Muscle layer of duodenum (tissue), 2 donors: Measurements from ENCODE around the gene PTPN21.

Experiments used
- H3K27ac ChIP-seq: one replicate; pipeline ENCODE4 v1.7.0; 2013; ENCODE audit warnings: mild to moderate bottlenecking, low read length
- H3K27me3 ChIP-seq: one replicate; pipeline ENCODE4 v1.7.0; 2013; ENCODE audit warnings: low read depth, mild to moderate bottlenecking, control low read depth, low read length
- H3K36me3 ChIP-seq, 2 donors: one replicate each; pipeline ENCODE4 v1.7.0; 2013; ENCODE audit warnings: low read length in 2 of 2, control low read depth in 1 of 2, mild to moderate bottlenecking in 1 of 2; ENCODE audit not compliant: insufficient read depth in 2 of 2, control insufficient read depth in 1 of 2
- H3K4me1 ChIP-seq, 2 donors: one replicate each; pipeline ENCODE4 v1.7.0; 2013; ENCODE audit warnings: low read length in 2 of 2, mild to moderate bottlenecking in 2 of 2, control low read depth in 1 of 2, moderate library complexity in 1 of 2; ENCODE audit not compliant: insufficient read depth in 2 of 2, control insufficient read depth in 1 of 2
- H3K4me3 ChIP-seq, 2 donors: one replicate each; pipeline ENCODE4 v1.7.0; 2013; ENCODE audit warnings: low read length in 2 of 2, low read depth in 1 of 2, mild to moderate bottlenecking in 1 of 2
- H3K9me3 ChIP-seq, 2 donors: one replicate each; pipeline ENCODE4 v1.7.0; 2013; ENCODE audit warnings: low read length in 2 of 2, control low read depth in 1 of 2, mild to moderate bottlenecking in 1 of 2; ENCODE audit not compliant: control insufficient read depth in 1 of 2
- donor health status: healthy.

Gene PTPN21

GRCh38 chr14:88551980-88552431 lies 2.8 kb downstream of the PTPN21 start:
- peaks cover 16 to 20% of the 10 kb centered on the region in 2 donors for H3K36me3 ChIP-seq
- H3K9me3 ChIP-seq = no peaks in the 10 kb centered on the region
- no peaks in the 10 kb centered on the region for H3K27me3 ChIP-seq
- peak overlapping the region; percentile 91 to 94 for H3K4me3 ChIP-seq
- H3K27ac ChIP-seq = peak overlapping the region; percentile 74
- peaks cover 26 to 27% of the 10 kb centered on the region in 2 donors for H3K4me1 ChIP-seq

- H3K9me3 ChIP-seq = no peaks in the 10 kb centered on the region
- peaks cover 16 to 24% of the 10 kb centered on the region in 2 donors for H3K36me3 ChIP-seq
- peak overlapping the region; percentile 78 for H3K27ac ChIP-seq
- peak overlapping the region; percentile 91 to 94 for H3K4me3 ChIP-seq
- no peaks in the 10 kb centered on the region for H3K27me3 ChIP-seq
- peaks cover 26 to 27% of the 10 kb centered on the region in 2 donors for H3K4me1 ChIP-seq
Measured at GRCh38 chr14:88551094-88551870, 3.5 kb downstream of the PTPN21 start.

- Histone ChIP-seq H3K36me3 (peaks cover 22 to 26% of the 10 kb centered on the region in 2 donors), H3K4me1 (peaks cover 22 to 27% of the 10 kb centered on the region in 2 donors), H3K27me3 (no peaks in the 10 kb centered on the region), H3K27ac (no peak overlapping the region), H3K9me3 (no peaks in the 10 kb centered on the region), H3K4me3 (peak overlapping the region in 1 of 2 donors; percentile 91)
Measured at GRCh38 chr14:88550078-88550477, 4.7 kb downstream of the PTPN21 start.

GRCh38 chr14:88547386-88547780 lies 7.4 kb downstream of the PTPN21 start:
- Histone ChIP-seq H3K4me3 (no peak overlapping the region), H3K4me1 (peaks cover 11 to 16% of the 10 kb centered on the region in 2 donors), H3K36me3 (peaks cover 23 to 28% of the 10 kb centered on the region in 2 donors), H3K27me3 (no peaks in the 10 kb centered on the region), H3K27ac (no peak overlapping the region), H3K9me3 (no peaks in the 10 kb centered on the region)

- peaks cover 10 to 14% of the 10 kb centered on the region in 2 donors for H3K4me1 ChIP-seq
- H3K4me3 ChIP-seq = no peak overlapping the region
- no peaks in the 10 kb centered on the region for H3K27me3 ChIP-seq
- peaks cover 23 to 28% of the 10 kb centered on the region in 2 donors for H3K36me3 ChIP-seq
- no peak overlapping the region for H3K27ac ChIP-seq
- H3K9me3 ChIP-seq = no peaks in the 10 kb centered on the region
Measured at GRCh38 chr14:88546621-88547385, 8.0 kb downstream of the PTPN21 start.

GRCh38 chr14:88545256-88545655 lies 9.6 kb downstream of the PTPN21 start:
- no peak overlapping the region for H3K27ac ChIP-seq
- no peak overlapping the region for H3K4me3 ChIP-seq
- H3K4me1 ChIP-seq = peaks cover under 1 to 7% of the 10 kb centered on the region in 2 donors
- H3K27me3 ChIP-seq = no peaks in the 10 kb centered on the region
- H3K9me3 ChIP-seq = no peaks in the 10 kb centered on the region
- H3K36me3 ChIP-seq = peaks cover 23 to 31% of the 10 kb centered on the region in 2 donors

GRCh38 chr14:88542857-88543795 lies 11.7 kb downstream of the PTPN21 start:
- H3K9me3 ChIP-seq = no peaks in the 10 kb centered on the region
- H3K4me3 ChIP-seq = no peak overlapping the region
- peaks cover 0 to 6% of the 10 kb centered on the region in 2 donors for H3K4me1 ChIP-seq
- peaks cover 15 to 19% of the 10 kb centered on the region in 2 donors for H3K36me3 ChIP-seq
- no peaks in the 10 kb centered on the region for H3K27me3 ChIP-seq
- no peak overlapping the region for H3K27ac ChIP-seq

- H3K36me3 ChIP-seq = peaks cover 8% of the 10 kb centered on the region in 2 donors
- H3K27ac ChIP-seq = no peak overlapping the region
- no peaks in the 10 kb centered on the region for H3K4me1 ChIP-seq
- H3K27me3 ChIP-seq = no peaks in the 10 kb centered on the region
- no peak overlapping the region for H3K4me3 ChIP-seq
- H3K9me3 ChIP-seq = no peaks in the 10 kb centered on the region
Measured at GRCh38 chr14:88541324-88541723, 13.5 kb downstream of the PTPN21 start.

GRCh38 chr14:88535813-88536212 lies 19.0 kb downstream of the PTPN21 start:
- H3K36me3 ChIP-seq = no peaks in the 10 kb centered on the region
- H3K4me3 ChIP-seq = no peak overlapping the region
- no peaks in the 10 kb centered on the region for H3K9me3 ChIP-seq
- H3K27ac ChIP-seq = peak overlapping the region; percentile 33
- no peaks in the 10 kb centered on the region for H3K4me1 ChIP-seq
- H3K27me3 ChIP-seq = no peaks in the 10 kb centered on the region

GRCh38 chr14:88535149-88535548 lies 19.7 kb downstream of the PTPN21 start:
- H3K4me1 ChIP-seq = no peaks in the 10 kb centered on the region
- no peak overlapping the region for H3K4me3 ChIP-seq
- no peaks in the 10 kb centered on the region for H3K27me3 ChIP-seq
- H3K9me3 ChIP-seq = no peaks in the 10 kb centered on the region
- H3K27ac ChIP-seq = no peak overlapping the region
- peaks cover 0 to 3% of the 10 kb centered on the region in 2 donors for H3K36me3 ChIP-seq
